HepG2 (cell line): Measurements from ENCODE around the gene SLC17A9. TPM values are rescaled to one million over a fixed set of nuclear protein-coding genes. Genes with fewer than 3 reads are reported as not detected.

Experiments
- BRF2 ChIP-seq: sonication (generic); formaldehyde crosslinking; IDR thresholded peaks from 2 replicates; pipeline ENCODE4 v1.8.1; 2022; ENCODE audit warnings: mild to moderate bottlenecking, missing genetic modification reagents
- E2F5 ChIP-seq: sonication (generic); formaldehyde crosslinking; conservative IDR thresholded peaks from 2 replicates; pipeline ENCODE4 v1.4.0; 2020; ENCODE audit warnings: missing genetic modification reagents
- HIC2 ChIP-seq: sonication (generic); formaldehyde crosslinking; IDR thresholded peaks from 2 replicates; pipeline ENCODE4 v1.9.0; 2022; ENCODE audit warnings: low read depth, missing genetic modification reagents
- MIER2 ChIP-seq: IDR thresholded peaks from 2 replicates; pipeline ENCODE4 v1.6.1; 2016; ENCODE audit warnings: missing biosample characterization, missing genetic modification reagents
- MYNN ChIP-seq: sonication (generic); formaldehyde crosslinking; IDR thresholded peaks from 2 replicates; pipeline ENCODE4 v1.4.0; 2020; ENCODE audit warnings: mild to moderate bottlenecking, low read depth, missing genetic modification reagents
- PRDM10 ChIP-seq: sonication (generic); formaldehyde crosslinking; IDR thresholded peaks from 2 replicates; pipeline ENCODE4 v1.4.0; 2020; ENCODE audit warnings: low read depth, missing genetic modification reagents
- TBX2 ChIP-seq: sonication (generic); formaldehyde crosslinking; IDR thresholded peaks from 2 replicates; pipeline ENCODE4 v1.5.0; 2020; ENCODE audit warnings: missing genetic modification reagents, mild to moderate bottlenecking, borderline replicate concordance
- TIGD3 ChIP-seq: sonication (generic); formaldehyde crosslinking; IDR thresholded peaks from 2 replicates; pipeline ENCODE4 v1.5.1; 2020; ENCODE audit warnings: mild to moderate bottlenecking, missing genetic modification reagents, borderline replicate concordance
- ZBTB20 ChIP-seq: sonication (generic); formaldehyde crosslinking; IDR thresholded peaks from 2 replicates; pipeline ENCODE4 v1.8.1; 2023; ENCODE audit warnings: missing genetic modification reagents, low read depth, mild to moderate bottlenecking, borderline replicate concordance
- ZBTB25 ChIP-seq: IDR thresholded peaks from 2 replicates; pipeline ENCODE4 v1.6.1; 2018; ENCODE audit warnings: missing genetic modification reagents
- ZNF225 ChIP-seq: sonication (generic); formaldehyde crosslinking; IDR thresholded peaks from 2 replicates; pipeline ENCODE4 v1.4.0; 2020; ENCODE audit warnings: mild to moderate bottlenecking, missing genetic modification reagents
- ZNF441 ChIP-seq: sonication (generic); formaldehyde crosslinking; IDR thresholded peaks from 2 replicates; pipeline ENCODE4 v1.7.0; 2021; ENCODE audit warnings: missing genetic modification reagents, borderline replicate concordance
- ZNF629 ChIP-seq: sonication (generic); formaldehyde crosslinking; conservative IDR thresholded peaks from 2 replicates; pipeline ENCODE4 v1.5.0; 2020; ENCODE audit warnings: missing genetic modification reagents
- polyA plus RNA-seq, 8 experiments: library from polyadenylated mRNA; depleted of rRNA in 3 of 8; stranded (reverse) in 7 of 8; unstranded in 1 of 8; fragments of >200 nt; fragmentation: Illumina TruSeq in 4 of 8; extraction: Trizol in 4 of 8; gene quantifications; 2 replicates each; pipeline versions ENCODE4 v1.2.1 to v1.2.3, GENCODE V29; 2011 to 2016; ENCODE audit warnings: low read depth in 4 of 8, missing spikeins in 1 of 8, mixed read lengths in 1 of 8; ENCODE audit not compliant: insufficient read depth in 1 of 8
- total RNA-seq, 5 experiments: library from RNA; depleted of rRNA; stranded (reverse); fragments of >200 nt; fragmentation: Illumina TruSeq; extraction: Trizol; gene quantifications; 2 replicates each; pipeline ENCODE4 v1.2.3, GENCODE V29; 2016; ENCODE audit warnings: low read depth in 1 of 5

SLC17A9 gene
- total and polyA plus RNA-seq, 2 of the 13 experiments (the other 11 are each of a cell fraction or from before 2014, with no cell fraction given), result 110 to 191 TPM

GRCh38 chr20:62952373-62952967, at the start of gene SLC17A9 (continued):
- TF ChIP-seq PRDM10 (peak; percentile 81; the same call in 1 of the 2 replicates), ZBTB20 (CRISPR knock-in tag) (peak; percentile 68; the same call in 1 of the 2 replicates), MIER2 (CRISPR knock-in tag) (peak; percentile 68; the same call in 1 of the 2 replicates), ZNF441 (CRISPR knock-in tag) (peak; percentile 94), ZBTB25 (peak; percentile 78; the same call in 1 of the 2 replicates), ZNF629 (no peak), BRF2 (no peak), E2F5 (CRISPR knock-in tag) (no peak; the same call in 1 of the 2 replicates), TBX2 (CRISPR knock-in tag) (peak; percentile 93), MYNN (CRISPR knock-in tag) (peak; percentile 81; the same call in 1 of the 2 replicates), HIC2 (CRISPR knock-in tag) (peak; percentile 95), ZNF225 (CRISPR knock-in tag) (no peak), TIGD3 (CRISPR knock-in tag) (no peak)
